Trophoblast cell (in vitro differentiated cells and primary cell): ENCODE results near the gene MMP20.
"Not testable (repeated sequence)": the region's sequence is repeated elsewhere in the genome, so short reads cannot be mapped to it uniquely, and the experiment has no call there.

ENCODE experiments used
- DNase-seq, 2 donors: peaks; one replicate each; pipeline ENCODE4 v3.0.0-alpha.2; 2016
- H2AFZ ChIP-seq: 2 replicates; pipeline ENCODE4 v1.6.1; 2013; ENCODE audit warnings: low read length, moderate library complexity, mild to moderate bottlenecking; ENCODE audit not compliant: insufficient read depth, poor library complexity
- H2AK5ac ChIP-seq: 2 replicates; pipeline ENCODE4 v1.6.1; 2013; ENCODE audit warnings: mild to moderate bottlenecking, low read length
- H2BK120ac ChIP-seq: 2 replicates; pipeline ENCODE4 v1.6.1; 2013; ENCODE audit warnings: low read length, mild to moderate bottlenecking, moderate library complexity; ENCODE audit not compliant: insufficient read depth, poor library complexity
- H2BK12ac ChIP-seq: 2 replicates; pipeline ENCODE4 v1.6.1; 2013; ENCODE audit warnings: mild to moderate bottlenecking, low read length, moderate library complexity
- H2BK5ac ChIP-seq: 2 replicates; pipeline ENCODE4 v1.6.1; 2013; ENCODE audit warnings: low read length, low read depth, moderate library complexity, mild to moderate bottlenecking; ENCODE audit not compliant: poor library complexity
- H3K14ac ChIP-seq: 2 replicates; pipeline ENCODE4 v1.6.1; 2013; ENCODE audit warnings: mild to moderate bottlenecking, low read length
- H3K18ac ChIP-seq: 2 replicates; pipeline ENCODE4 v1.6.1; 2013; ENCODE audit warnings: mild to moderate bottlenecking, low read length
- H3K23ac ChIP-seq: 2 replicates; pipeline ENCODE4 v1.6.1; 2013; ENCODE audit warnings: low read length
- H3K27ac ChIP-seq: 2 replicates; pipeline ENCODE4 v1.5.1; 2013; ENCODE audit warnings: low read depth, mild to moderate bottlenecking, inconsistent platforms, low read length, moderate library complexity
- H3K27me3 ChIP-seq: 2 replicates; pipeline ENCODE4 v1.6.1; 2013; ENCODE audit warnings: inconsistent platforms, mild to moderate bottlenecking, low read length, moderate library complexity; ENCODE audit not compliant: insufficient read depth
- H3K36me3 ChIP-seq, 2 experiments: 1 replicate in 1 of 2; 2 replicates in 1 of 2; pipeline ENCODE4 v1.6.1; 2013; ENCODE audit warnings: low read length in 2 of 2, mild to moderate bottlenecking in 2 of 2, moderate library complexity in 1 of 2; ENCODE audit not compliant: insufficient read depth in 2 of 2, control insufficient read depth in 1 of 2
- H3K4ac ChIP-seq: 2 replicates; pipeline ENCODE4 v1.6.1; 2013; ENCODE audit warnings: low read depth, mild to moderate bottlenecking, low read length, moderate library complexity
- H3K4me1 ChIP-seq, 2 experiments: 1 replicate in 1 of 2; 2 replicates in 1 of 2; pipeline ENCODE4 v1.6.1; 2013; ENCODE audit warnings: low read length in 2 of 2, mild to moderate bottlenecking in 2 of 2, moderate library complexity in 1 of 2; ENCODE audit not compliant: insufficient read depth in 2 of 2, control insufficient read depth in 1 of 2
- H3K4me2 ChIP-seq: 2 replicates; pipeline ENCODE4 v1.6.1; 2013; ENCODE audit warnings: inconsistent platforms, mild to moderate bottlenecking, low read length, moderate library complexity
- H3K4me3 ChIP-seq: 2 replicates; pipeline ENCODE4 v1.5.1; 2013; ENCODE audit warnings: mild to moderate bottlenecking, low read depth, low read length, inconsistent platforms
- H3K79me1 ChIP-seq: one replicate; pipeline ENCODE4 v1.6.1; 2013; ENCODE audit warnings: low read length
- H3K79me2 ChIP-seq: 2 replicates; pipeline ENCODE4 v1.6.1; 2013; ENCODE audit warnings: low read length, mild to moderate bottlenecking; ENCODE audit not compliant: control insufficient read depth, insufficient read depth, poor library complexity
- H3K9ac ChIP-seq: 2 replicates; pipeline ENCODE4 v1.6.1; 2013; ENCODE audit warnings: mild to moderate bottlenecking, low read length
- H3K9me3 ChIP-seq: 2 replicates; pipeline ENCODE4 v1.6.1; 2013; ENCODE audit warnings: low read depth, mild to moderate bottlenecking, control low read depth, inconsistent platforms, low read length; ENCODE audit not compliant: insufficient read depth
- H4K12ac ChIP-seq: 2 replicates; pipeline ENCODE4 v1.6.1; 2013; ENCODE audit warnings: low read depth, mild to moderate bottlenecking, low read length, moderate library complexity
- H4K8ac ChIP-seq: 2 replicates; pipeline ENCODE4 v1.6.1; 2013; ENCODE audit warnings: low read depth, mild to moderate bottlenecking, low read length, moderate library complexity
- H4K91ac ChIP-seq: one replicate; pipeline ENCODE4 v1.6.1; 2013; ENCODE audit warnings: low read depth, mild to moderate bottlenecking, low read length, moderate library complexity
- WGBS: extraction: QIAGEN DNeasy Blood & Tissue Kit; methylation state at CpG from one replicate; pipeline ENCODE4 v1.1.7; 2013; ENCODE audit warnings: missing lambda C conversion rate; ENCODE audit not compliant: insufficient read length, insufficient coverage; ENCODE audit errors: extremely low coverage; 5-methylcytosine and 5-hydroxymethylcytosine counted together

Gene MMP20

GRCh38 chr11:102632026-102632425 is 6.9 kb upstream of the MMP20 start:
- no peaks in the 10 kb centered on the region for H3K36me3 ChIP-seq
- H4K91ac ChIP-seq = no peak overlapping the region
- no peak overlapping the region for H3K23ac ChIP-seq
- no peak overlapping the region for H4K12ac ChIP-seq
- no peak for DNase-seq
- H3K14ac ChIP-seq = no peak overlapping the region
- H3K27ac ChIP-seq = no peak overlapping the region
- H2BK12ac ChIP-seq = no peak overlapping the region
- H2AK5ac ChIP-seq = no peak overlapping the region
- no peak overlapping the region for H2AFZ ChIP-seq
- H3K4me1 ChIP-seq = no peaks in the 10 kb centered on the region
- H3K9me3 ChIP-seq = no peaks in the 10 kb centered on the region
- whole genome bisulfite sequencing = no CpG with 5 or more reads among the region's 1 CpG
- no peak overlapping the region for H3K9ac ChIP-seq
- H3K79me2 ChIP-seq = no peaks in the 10 kb centered on the region
- H3K4me3 ChIP-seq = no peak overlapping the region
- no peak overlapping the region for H3K4me2 ChIP-seq
- H3K79me1 ChIP-seq = no peaks in the 10 kb centered on the region
- no peak overlapping the region for H3K18ac ChIP-seq
- no peak overlapping the region for H3K4ac ChIP-seq
- H2BK5ac ChIP-seq = no peak overlapping the region
- no peak overlapping the region for H4K8ac ChIP-seq
- no peak overlapping the region for H2BK120ac ChIP-seq
- no peaks in the 10 kb centered on the region for H3K27me3 ChIP-seq

GRCh38 chr11:102630598-102631448 is 5.7 kb upstream of the MMP20 start:
- Histone ChIP-seq H3K9ac (no peak overlapping the region), H2AK5ac (no peak overlapping the region), H2BK5ac (no peak overlapping the region), H4K12ac (no peak overlapping the region), H3K4me1 (no peaks in the 10 kb centered on the region), H3K18ac (no peak overlapping the region), H3K23ac (no peak overlapping the region), H3K9me3 (no peaks in the 10 kb centered on the region), H3K4ac (no peak overlapping the region), H3K4me3 (no peak overlapping the region), H3K14ac (no peak overlapping the region), H2BK12ac (no peak overlapping the region), H2AFZ (no peak overlapping the region), H3K27me3 (no peaks in the 10 kb centered on the region), H4K8ac (no peak overlapping the region), H3K4me2 (no peak overlapping the region), H3K79me2 (no peaks in the 10 kb centered on the region), H2BK120ac (no peak overlapping the region), H3K27ac (no peak overlapping the region), H4K91ac (no peak overlapping the region), H3K79me1 (no peaks in the 10 kb centered on the region), H3K36me3 (no peaks in the 10 kb centered on the region)
- no peak for DNase-seq
- WGBS = no CpG with 5 or more reads among the region's 11 CpGs

GRCh38 chr11:102629908-102630307 is 4.8 kb upstream of the MMP20 start:
- not testable (repeated sequence) for H3K4ac ChIP-seq, H3K18ac ChIP-seq, H4K91ac ChIP-seq, H3K23ac ChIP-seq, H2AFZ ChIP-seq, H3K4me3 ChIP-seq, H3K27me3 ChIP-seq, DNase-seq, H3K9ac ChIP-seq, H2BK120ac ChIP-seq, H2BK12ac ChIP-seq, H3K4me2 ChIP-seq, H2BK5ac ChIP-seq, H4K8ac ChIP-seq, H3K9me3 ChIP-seq, H3K4me1 ChIP-seq, H3K79me2 ChIP-seq, H3K27ac ChIP-seq, H3K36me3 ChIP-seq, H3K79me1 ChIP-seq, H4K12ac ChIP-seq, H2AK5ac ChIP-seq, H3K14ac ChIP-seq
- WGBS = no CpG with 5 or more reads among the region's 1 CpG

GRCh38 chr11:102626676-102627075 is 1.5 kb upstream of the MMP20 start:
- no peaks in the 10 kb centered on the region for H3K79me2 ChIP-seq
- H4K8ac ChIP-seq = no peak overlapping the region
- H3K23ac ChIP-seq = no peak overlapping the region
- no peak overlapping the region for H4K12ac ChIP-seq
- H3K4me3 ChIP-seq = no peak overlapping the region
- H2AK5ac ChIP-seq = no peak overlapping the region
- no peak overlapping the region for H3K27ac ChIP-seq
- H2BK120ac ChIP-seq = no peak overlapping the region
- no peak overlapping the region for H3K4me2 ChIP-seq
- H3K18ac ChIP-seq = no peak overlapping the region
- H2BK5ac ChIP-seq = no peak overlapping the region
- no peak overlapping the region for H3K9ac ChIP-seq
- H3K9me3 ChIP-seq = no peaks in the 10 kb centered on the region
- H2BK12ac ChIP-seq = no peak overlapping the region
- H3K36me3 ChIP-seq = no peaks in the 10 kb centered on the region
- WGBS = no CpG with 5 or more reads among the region's 1 CpG
- no peak overlapping the region for H3K14ac ChIP-seq
- H3K27me3 ChIP-seq = no peaks in the 10 kb centered on the region
- no peak overlapping the region for H3K4ac ChIP-seq
- H3K4me1 ChIP-seq = peaks cover 3% of the 10 kb centered on the region in 2 experiments
- H2AFZ ChIP-seq = no peak overlapping the region
- H3K79me1 ChIP-seq = no peaks in the 10 kb centered on the region
- no peak overlapping the region for H4K91ac ChIP-seq
- DNase-seq = no peak
